ENCODE measurements around the gene CORO7.

CORO7 gene

GRCh38 chr16:4371357-4372000 is 44.9 kb downstream of the CORO7 start, which contains the start of gene VASN:
Gene VASN, plus strand, starts transcription at chr16:4371848. Its CDS starts 9,030 bp downstream, at chr16:4380878.
- TF ChIP-seq CTCF (IDR thresholded peaks at IDR 0.05; ENCODE audit: extremely low read depth, missing control alignments), result no peak
- peak; percentile 97 for DNase-seq (ENCODE audit: low spot score)

- TF ChIP-seq CTCF (IDR thresholded peaks at IDR 0.05; ENCODE audit: extremely low read depth, missing control alignments), result no peak
- DNase-seq (ENCODE audit: low spot score), result no peak
Observed at GRCh38 chr16:4370570-4371356, 45.6 kb downstream of the CORO7 start.

- no peak for TF ChIP-seq CTCF (IDR thresholded peaks at IDR 0.05; ENCODE audit: extremely low read depth, missing control alignments)
- no peak for DNase-seq (ENCODE audit: low spot score)
Observed at GRCh38 chr16:4370151-4370550, 46.2 kb downstream of the CORO7 start.

- no peak for DNase-seq (ENCODE audit: low spot score)
- TF ChIP-seq CTCF (IDR thresholded peaks at IDR 0.05; ENCODE audit: extremely low read depth, missing control alignments), result no peak
Observed at GRCh38 chr16:4369007-4369733, 47.2 kb downstream of the CORO7 start.

- TF ChIP-seq CTCF (IDR thresholded peaks at IDR 0.05; ENCODE audit: extremely low read depth, missing control alignments), result no peak
- DNase-seq (ENCODE audit: low spot score), result no peak
Observed at GRCh38 chr16:4367393-4367856, 49.0 kb downstream of the CORO7 start.

- TF ChIP-seq CTCF (IDR thresholded peaks at IDR 0.05; ENCODE audit: extremely low read depth, missing control alignments), result no peak
- no peak for DNase-seq (ENCODE audit: low spot score)
Observed at GRCh38 chr16:4366016-4366415, 50.4 kb downstream of the CORO7 start.

GRCh38 chr16:4365615-4366014 is 50.8 kb downstream of the CORO7 start:
- TF ChIP-seq CTCF (IDR thresholded peaks at IDR 0.05; ENCODE audit: extremely low read depth, missing control alignments), result no peak
- no peak for DNase-seq (ENCODE audit: low spot score)

Data from GM20000 (cell line).